PC-3 (cell line): ENCODE measurements around the gene DOP1B. TPM values are rescaled to one million over a fixed set of nuclear protein-coding genes. Genes with fewer than 3 reads are reported as not detected.

Experiments used
- ATAC-seq: fragments of 200-7000 bp; cut with Tn5 transposase; 2 replicates; pipeline ENCODE4 v1.9.1; 2020; ENCODE audit warnings: mild to moderate bottlenecking, moderate library complexity
- BruUV-seq: library from RNA; stranded (reverse); fragments of 400-500 nt; replicated peaks from 2 replicates; lab custom pipeline; 2021; lab: Mats Ljungman, UMichigan
- CTCF ChIA-PET: fragments of 300-600 bp; sonication (Branson Sonifier 250); formaldehyde crosslinking; loops from one replicate; lab custom pipeline; 2022; ENCODE audit warnings: antibody characterized with exemption; lab: Charles Lee
- POLR2A ChIA-PET: fragments of 300-600 bp; sonication (Branson Sonifier 250); formaldehyde crosslinking; loops from one replicate; lab custom pipeline; 2022; ENCODE audit warnings: antibody characterized with exemption; ENCODE audit not compliant: unreplicated experiment; lab: Charles Lee
- DNase-seq: peaks from one replicate; pipeline ENCODE4 v3.0.0-alpha.2; 2015
- H2AFZ ChIP-seq: fragments of 300-600 bp; sonication (generic); 2 replicates; pipeline ENCODE4 v1.6.0; 2016; ENCODE audit warnings: antibody characterized with exemption, low read length
- H3F3A ChIP-seq: fragments of 300-600 bp; sonication (generic); one replicate; pipeline ENCODE4 v1.6.0; 2017; ENCODE audit warnings: antibody characterized with exemption, low read length, control low read depth, mild to moderate bottlenecking; ENCODE audit not compliant: unreplicated experiment
- H3K27ac ChIP-seq: fragments of 300-600 bp; sonication (generic); 2 replicates; pipeline ENCODE4 v1.5.1; 2016; ENCODE audit warnings: mild to moderate bottlenecking, low read length
- H3K27me3 ChIP-seq: fragments of 300-600 bp; sonication (generic); 2 replicates; pipeline ENCODE4 v1.6.1; 2016; ENCODE audit warnings: low read length, mixed read lengths
- H3K36me3 ChIP-seq: fragments of 300-600 bp; sonication (generic); 2 replicates; pipeline ENCODE4 v1.6.1; 2016; ENCODE audit warnings: low read depth, mixed run types, low read length, mixed read lengths
- H3K4me1 ChIP-seq: fragments of 300-600 bp; sonication (generic); 2 replicates; pipeline ENCODE4 v1.5.1; 2016; ENCODE audit warnings: low read length; ENCODE audit not compliant: insufficient read depth
- H3K4me2 ChIP-seq: fragments of 300-600 bp; sonication (generic); 2 replicates; pipeline ENCODE4 v1.6.0; 2016; ENCODE audit warnings: low read length
- H3K4me3 ChIP-seq: fragments of 300-600 bp; sonication (generic); 2 replicates; pipeline ENCODE4 v1.5.1; 2016; ENCODE audit warnings: mild to moderate bottlenecking, low read length, mixed read lengths
- H3K79me2 ChIP-seq: fragments of 300-600 bp; sonication (generic); 2 replicates; pipeline ENCODE4 v1.6.1; 2017; ENCODE audit warnings: low read length, mixed read lengths
- H3K9ac ChIP-seq: fragments of 300-600 bp; sonication (generic); 2 replicates; pipeline ENCODE4 v1.6.0; 2016; ENCODE audit warnings: mild to moderate bottlenecking, low read length
- H3K9me2 ChIP-seq: fragments of 300-600 bp; sonication (generic); replicated peaks from 2 replicates; pipeline ENCODE4 v1.6.1; 2016; ENCODE audit warnings: mixed run types, low read length, mixed read lengths
- H3K9me3 ChIP-seq: fragments of 300-600 bp; sonication (generic); 2 replicates; pipeline ENCODE4 v1.6.1; 2016; ENCODE audit warnings: low read length, mixed read lengths
- H4K20me1 ChIP-seq: fragments of 300-600 bp; sonication (generic); 2 replicates; pipeline ENCODE4 v1.6.1; 2016; ENCODE audit warnings: low read length, mixed read lengths
- EZH2 ChIP-seq: fragments of 300-600 bp; sonication (generic); IDR thresholded peaks from one replicate; pipeline ENCODE4 v1.6.1; 2017; ENCODE audit warnings: antibody characterized with exemption, mild to moderate bottlenecking, low read length; ENCODE audit not compliant: unreplicated experiment
- EZH2phosphoT487 ChIP-seq: fragments of 300-600 bp; sonication (generic); IDR thresholded peaks from 2 replicates; pipeline ENCODE4 v1.6.1; 2018; ENCODE audit warnings: mild to moderate bottlenecking, antibody characterized with exemption, low read length, borderline replicate concordance
- intact Hi-C: fragments of 100-400 bp; cut with micrococcal nuclease; formaldehyde crosslinking; loops from 2 replicates; pipeline ENCODE4 v1.9.0; 2023
- total RNA-seq: library from RNA; depleted of rRNA; stranded (reverse); fragments of >200 nt; gene quantifications from 2 replicates; pipeline ENCODE4 v1.2.3, GENCODE V29; 2014
- TF ChIP-seq, protein P1 (sequence below): fragments of 300-600 bp; sonication (generic); conservative IDR thresholded peaks from 2 replicates; pipeline ENCODE4 v1.5.1; 2017; ENCODE audit warnings: antibody characterized with exemption, low read depth, mild to moderate bottlenecking, low read length

The DOP1B gene
- total RNA-seq, 1 experiment from 2014 or later = 7.0 TPM

- Histone ChIP-seq H3K4me3 (no peak overlapping the region), H3K9me2 (no peaks in the 10 kb centered on the region), H3K9me3 (no peaks in the 10 kb centered on the region), H3K9ac (no peak overlapping the region), H3K27ac (peak overlapping the region; percentile 29), H3K79me2 (no peaks in the 10 kb centered on the region), H3K4me2 (peak overlapping the region; percentile 23), H3F3A (no peaks in the 10 kb centered on the region), H3K4me1 (peaks cover 26% of the 10 kb centered on the region), H3K36me3 (no peaks in the 10 kb centered on the region), H4K20me1 (no peaks in the 10 kb centered on the region), H2AFZ (no peak overlapping the region), H3K27me3 (no peaks in the 10 kb centered on the region)
- BruUV-seq = no TSS peak
- ATAC-seq (peak; percentile 72), DNase-seq (peak; percentile 87)
- ChIA-PET CTCF (no interaction called here), POLR2A (interaction anchor here (1.1 kb wide), 1 partner anchor 9 kb away, joined by 3 read pairs; no protein-coding TSS in a partner anchor)
- TF ChIP-seq EZH2 = no peak
- TF ChIP-seq, protein P1, sequence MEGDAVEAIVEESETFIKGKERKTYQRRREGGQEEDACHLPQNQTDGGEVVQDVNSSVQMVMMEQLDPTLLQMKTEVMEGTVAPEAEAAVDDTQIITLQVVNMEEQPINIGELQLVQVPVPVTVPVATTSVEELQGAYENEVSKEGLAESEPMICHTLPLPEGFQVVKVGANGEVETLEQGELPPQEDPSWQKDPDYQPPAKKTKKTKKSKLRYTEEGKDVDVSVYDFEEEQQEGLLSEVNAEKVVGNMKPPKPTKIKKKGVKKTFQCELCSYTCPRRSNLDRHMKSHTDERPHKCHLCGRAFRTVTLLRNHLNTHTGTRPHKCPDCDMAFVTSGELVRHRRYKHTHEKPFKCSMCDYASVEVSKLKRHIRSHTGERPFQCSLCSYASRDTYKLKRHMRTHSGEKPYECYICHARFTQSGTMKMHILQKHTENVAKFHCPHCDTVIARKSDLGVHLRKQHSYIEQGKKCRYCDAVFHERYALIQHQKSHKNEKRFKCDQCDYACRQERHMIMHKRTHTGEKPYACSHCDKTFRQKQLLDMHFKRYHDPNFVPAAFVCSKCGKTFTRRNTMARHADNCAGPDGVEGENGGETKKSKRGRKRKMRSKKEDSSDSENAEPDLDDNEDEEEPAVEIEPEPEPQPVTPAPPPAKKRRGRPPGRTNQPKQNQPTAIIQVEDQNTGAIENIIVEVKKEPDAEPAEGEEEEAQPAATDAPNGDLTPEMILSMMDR = no peak
- TF ChIP-seq EZH2phosphoT487 = no peak
- intact Hi-C loops = no loop called here
Observed at GRCh38 chr21:36193200-36193599, 36.6 kb downstream of the DOP1B start.

GRCh38 chr21:36194024-36194423 is 37.4 kb downstream of the DOP1B start:
- no TSS peak for BruUV-seq
- H3K4me3 ChIP-seq = no peak overlapping the region
- intact Hi-C loops = no loop called here

GRCh38 chr21:36195613-36196012 is 39.0 kb downstream of the DOP1B start:
- Histone ChIP-seq H3K9ac (no peak overlapping the region), H3K27me3 (no peaks in the 10 kb centered on the region), H3K27ac (no peak overlapping the region), H2AFZ (no peak overlapping the region), H4K20me1 (no peaks in the 10 kb centered on the region), H3K9me3 (no peaks in the 10 kb centered on the region), H3K4me1 (peaks cover 15% of the 10 kb centered on the region), H3K4me3 (no peak overlapping the region), H3K36me3 (0 out of 2 replicates have a peak, but pooled peaks cover 2% of the 10 kb centered on the region), H3K4me2 (no peak overlapping the region), H3K9me2 (no peaks in the 10 kb centered on the region), H3K79me2 (no peaks in the 10 kb centered on the region), H3F3A (no peaks in the 10 kb centered on the region)
- POLR2A ChIA-PET = no interaction called here
- intact Hi-C loops = no loop called here
- TF ChIP-seq, protein P1 = no peak
- TF ChIP-seq EZH2phosphoT487 (no peak), EZH2 (no peak)
- CTCF ChIA-PET = no interaction called here
- DNase-seq (no peak), ATAC-seq (no peak)
- BruUV-seq = no TSS peak

More at GRCh38 chr21:36194024-36194423, 37.4 kb downstream of the DOP1B start:
- ChIA-PET POLR2A (no interaction called here), CTCF (no interaction called here)
- Histone ChIP-seq H4K20me1 (no peaks in the 10 kb centered on the region), H3K27me3 (no peaks in the 10 kb centered on the region), H3F3A (no peaks in the 10 kb centered on the region), H3K36me3 (no peaks in the 10 kb centered on the region), H3K4me1 (peaks cover 18% of the 10 kb centered on the region), H3K9ac (no peak overlapping the region), H3K79me2 (no peaks in the 10 kb centered on the region), H3K4me2 (no peak overlapping the region), H2AFZ (no peak overlapping the region), H3K9me3 (no peaks in the 10 kb centered on the region), H3K9me2 (no peaks in the 10 kb centered on the region), H3K27ac (no peak overlapping the region)
- ATAC-seq (no peak), DNase-seq (no peak)
- TF ChIP-seq, protein P1 = no peak
- TF ChIP-seq EZH2 (no peak), EZH2phosphoT487 (no peak)
